HepG2 (cell line): ENCODE data around the gene MEGF6. TPM values are rescaled to one million over a fixed set of nuclear protein-coding genes. Genes with fewer than 3 reads are reported as not detected.

Source experiments
- CREB1 ChIP-seq, 2 experiments: fragments of 450-650 bp in 1 of 2; IDR thresholded peaks; 2 replicates each; pipeline ENCODE4 v1.6.1; 2016 to 2017; ENCODE audit warnings: control low read depth in 1 of 2, mild to moderate bottlenecking in 1 of 2, missing compliant biosample characterization in 1 of 2, missing genetic modification characterization in 1 of 2
- KLF12 ChIP-seq: sonication (generic); formaldehyde crosslinking; IDR thresholded peaks from 2 replicates; pipeline ENCODE4 v1.4.0; 2020; ENCODE audit warnings: missing genetic modification reagents, borderline replicate concordance
- PLSCR1 ChIP-seq: sonication (generic); formaldehyde crosslinking; IDR thresholded peaks from 2 replicates; pipeline ENCODE4 v1.5.0; 2020; ENCODE audit warnings: missing genetic modification reagents, mild to moderate bottlenecking, borderline replicate concordance
- THAP9 ChIP-seq: sonication (generic); formaldehyde crosslinking; IDR thresholded peaks from 2 replicates; pipeline ENCODE4; 2020; ENCODE audit warnings: missing genetic modification reagents, mild to moderate bottlenecking, borderline replicate concordance
- TMF1 ChIP-seq: sonication (generic); formaldehyde crosslinking; IDR thresholded peaks from 2 replicates; pipeline ENCODE4 v1.8.1; 2022; ENCODE audit warnings: low read depth, missing genetic modification reagents
- TSC22D2 ChIP-seq: sonication (generic); formaldehyde crosslinking; IDR thresholded peaks from 2 replicates; pipeline ENCODE4 v1.5.1; 2020; ENCODE audit warnings: missing genetic modification reagents, mild to moderate bottlenecking, borderline replicate concordance
- ZFP82 ChIP-seq: sonication (generic); formaldehyde crosslinking; IDR thresholded peaks from 2 replicates; pipeline ENCODE4 v1.5.1; 2020; ENCODE audit warnings: mild to moderate bottlenecking, missing genetic modification reagents, borderline replicate concordance
- ZFYVE20 ChIP-seq: sonication (generic); formaldehyde crosslinking; IDR thresholded peaks from 2 replicates; pipeline ENCODE4 v1.8.0; 2023; ENCODE audit warnings: low read depth, mild to moderate bottlenecking, moderate library complexity, missing genetic modification reagents, borderline replicate concordance
- ZHX1 ChIP-seq: sonication (generic); formaldehyde crosslinking; IDR thresholded peaks from 2 replicates; pipeline ENCODE4 v1.8.1; 2022; ENCODE audit warnings: low read depth, mild to moderate bottlenecking, missing genetic modification reagents
- ZNF275 ChIP-seq: sonication (generic); formaldehyde crosslinking; IDR thresholded peaks from 2 replicates; pipeline ENCODE4 v1.8.0; 2022; ENCODE audit warnings: missing genetic modification reagents, mild to moderate bottlenecking, inconsistent platforms, borderline replicate concordance
- ZNF674 ChIP-seq: sonication (generic); formaldehyde crosslinking; IDR thresholded peaks from 2 replicates; pipeline ENCODE4 v1.5.0; 2020; ENCODE audit warnings: low read depth, mild to moderate bottlenecking, missing genetic modification reagents
- ZNF816 ChIP-seq: sonication (generic); formaldehyde crosslinking; IDR thresholded peaks from 2 replicates; pipeline ENCODE4 v1.8.0; 2022; ENCODE audit warnings: missing genetic modification reagents, mild to moderate bottlenecking, borderline replicate concordance
- polyA plus RNA-seq, 8 experiments: library from polyadenylated mRNA; depleted of rRNA in 3 of 8; stranded (reverse) in 7 of 8; unstranded in 1 of 8; fragments of >200 nt; fragmentation: Illumina TruSeq in 4 of 8; extraction: Trizol in 4 of 8; gene quantifications; 2 replicates each; pipeline versions ENCODE4 v1.2.1 to v1.2.3, GENCODE V29; 2011 to 2016; ENCODE audit warnings: low read depth in 4 of 8, missing spikeins in 1 of 8, mixed read lengths in 1 of 8; ENCODE audit not compliant: insufficient read depth in 1 of 8
- total RNA-seq, 5 experiments: library from RNA; depleted of rRNA; stranded (reverse); fragments of >200 nt; fragmentation: Illumina TruSeq; extraction: Trizol; gene quantifications; 2 replicates each; pipeline ENCODE4 v1.2.3, GENCODE V29; 2016; ENCODE audit warnings: low read depth in 1 of 5
- TF ChIP-seq, protein P1 (sequence below): sonication (generic); formaldehyde crosslinking; IDR thresholded peaks from 2 replicates; pipeline ENCODE4 v1.5.0; 2020; ENCODE audit warnings: missing genetic modification reagents
- TF ChIP-seq, protein P2 (sequence below): sonication (generic); formaldehyde crosslinking; IDR thresholded peaks from 2 replicates; pipeline ENCODE4 v1.4.0; 2020; ENCODE audit warnings: missing genetic modification reagents

MEGF6 gene
- total and polyA plus RNA-seq, 2 of the 13 experiments (the other 11 are each of a cell fraction or from before 2014, with no cell fraction given), result 1.9 TPM

DNA sequence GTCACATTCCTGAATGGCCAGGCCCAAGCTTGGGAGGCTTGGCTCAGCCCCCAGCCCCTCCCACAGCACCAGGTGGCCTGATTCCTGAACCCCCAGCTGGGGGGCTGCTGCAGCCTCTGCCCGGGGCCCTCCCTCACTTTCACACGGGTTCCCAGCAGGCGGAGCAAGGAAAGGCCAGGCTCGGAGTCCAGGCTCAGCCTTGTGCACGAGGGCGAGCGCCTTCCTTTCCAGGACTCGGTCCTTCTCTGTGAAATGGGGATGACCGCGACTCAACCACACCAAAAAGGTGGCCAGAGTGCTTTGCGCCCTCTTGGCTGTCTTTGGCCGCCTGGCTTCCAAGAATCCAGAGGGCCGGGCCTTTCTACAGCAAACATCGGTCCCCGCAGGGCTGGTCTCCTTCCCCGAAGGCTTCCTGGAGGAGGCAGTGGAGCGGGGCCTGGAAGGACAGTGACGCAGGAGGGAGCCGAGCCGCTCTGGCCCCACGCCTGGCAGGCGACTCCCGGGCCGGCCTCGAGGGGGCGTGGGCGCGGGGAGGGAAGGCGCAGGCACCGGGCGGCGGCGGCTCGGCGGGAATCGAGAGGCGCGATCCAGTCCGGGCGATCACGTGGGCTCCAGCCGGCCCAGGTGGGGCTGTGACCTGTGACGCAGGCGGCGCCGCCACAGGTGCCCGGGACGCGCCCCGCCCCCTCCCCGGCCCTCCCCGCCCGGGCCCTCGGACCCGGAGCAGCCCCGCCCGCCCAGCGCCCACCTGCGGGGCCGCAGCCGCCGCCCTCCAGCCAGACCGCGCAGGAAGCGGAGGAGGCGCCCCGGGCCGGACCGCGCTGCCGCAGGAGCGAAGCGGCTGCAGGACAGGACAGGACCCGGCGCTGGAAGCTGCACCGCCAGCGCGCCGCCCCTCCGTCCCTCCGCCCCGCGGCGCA is 157.2 kb downstream of the MEGF6 start, which contains the start of gene ARHGEF16 (continued):
- TF ChIP-seq THAP9 (CRISPR knock-in tag) (no peak), ZHX1 (CRISPR knock-in tag) (peak; percentile 58; the same call in 1 of the 2 replicates), KLF12 (CRISPR knock-in tag) (0 out of 2 replicates have a peak, but pooled peaks have one; percentile 20), TMF1 (peak; percentile 51; the same call in 1 of the 2 replicates), PLSCR1 (CRISPR knock-in tag) (no peak), CREB1 (IDR thresholded peaks at IDR 0.05) (no peak; the same call in 1 of the 2 replicates), CREB1 (CRISPR knock-in tag; IDR thresholded peaks at IDR 0.05) (no peak), ZNF275 (CRISPR knock-in tag) (0 out of 2 replicates have a peak, but pooled peaks have one; percentile 47), TSC22D2 (CRISPR knock-in tag) (peak; percentile 8; the same call in 1 of the 2 replicates), ZNF816 (peak; percentile 54; the same call in 1 of the 2 replicates), ZNF674 (CRISPR knock-in tag) (peak; percentile 0; the same call in 1 of the 2 replicates), ZFP82 (peak; percentile 53; the same call in 1 of the 2 replicates), ZFYVE20 (no peak)
- TF ChIP-seq, protein P1, sequence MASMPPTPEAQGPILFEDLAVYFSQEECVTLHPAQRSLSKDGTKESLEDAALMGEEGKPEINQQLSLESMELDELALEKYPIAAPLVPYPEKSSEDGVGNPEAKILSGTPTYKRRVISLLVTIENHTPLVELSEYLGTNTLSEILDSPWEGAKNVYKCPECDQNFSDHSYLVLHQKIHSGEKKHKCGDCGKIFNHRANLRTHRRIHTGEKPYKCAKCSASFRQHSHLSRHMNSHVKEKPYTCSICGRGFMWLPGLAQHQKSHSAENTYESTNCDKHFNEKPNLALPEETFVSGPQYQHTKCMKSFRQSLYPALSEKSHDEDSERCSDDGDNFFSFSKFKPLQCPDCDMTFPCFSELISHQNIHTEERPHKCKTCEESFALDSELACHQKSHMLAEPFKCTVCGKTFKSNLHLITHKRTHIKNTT (CRISPR knock-in tag), result no peak
- TF ChIP-seq, protein P2, sequence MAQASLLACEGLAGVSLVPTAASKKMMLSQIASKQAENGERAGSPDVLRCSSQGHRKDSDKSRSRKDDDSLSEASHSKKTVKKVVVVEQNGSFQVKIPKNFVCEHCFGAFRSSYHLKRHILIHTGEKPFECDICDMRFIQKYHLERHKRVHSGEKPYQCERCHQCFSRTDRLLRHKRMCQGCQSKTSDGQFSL (CRISPR knock-in tag), result no peak
